Measurements from ENCODE around the gene FRMD3.
"Not testable (repeated sequence)": the region's sequence is repeated elsewhere in the genome, so short reads cannot be mapped to it uniquely, and the experiment has no call there.

Gene FRMD3

DNA sequence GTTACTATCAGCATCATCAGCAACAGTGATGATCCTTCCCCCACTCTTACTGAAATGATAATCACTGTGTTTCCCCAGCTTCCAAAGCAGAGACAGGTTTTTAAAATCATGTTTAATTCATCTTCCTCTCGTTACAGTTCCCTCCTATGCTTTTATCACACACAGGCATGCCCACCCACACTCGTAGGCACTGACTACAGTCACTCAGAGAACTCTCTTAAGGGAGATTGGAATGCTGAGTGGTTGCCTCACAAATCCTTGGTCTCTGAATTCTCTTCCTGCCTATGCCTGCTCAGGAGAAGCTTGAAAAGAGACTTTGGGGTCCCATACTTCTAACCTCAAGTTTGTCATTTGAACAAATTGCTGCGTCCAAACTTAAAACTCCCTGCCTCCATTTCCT is 179.2 kb downstream of the FRMD3 start:
- Histone ChIP-seq H3K9ac (ENCODE audit: low read length) (no peak overlapping the region), H3K27me3 (ENCODE audit: control insufficient read depth, insufficient read depth, low read length) (no peaks in the 10 kb centered on the region), H3K27ac (ENCODE audit: low read depth, low read length) (no peak overlapping the region), H3K4me1 (ENCODE audit: control insufficient read depth, insufficient read depth, low read length) (no peaks in the 10 kb centered on the region), H3K4me3 (ENCODE audit: low read length) (no peak overlapping the region), H3K36me3 (ENCODE audit: control insufficient read depth, insufficient read depth, low read length) (no peaks in the 10 kb centered on the region)

DNA sequence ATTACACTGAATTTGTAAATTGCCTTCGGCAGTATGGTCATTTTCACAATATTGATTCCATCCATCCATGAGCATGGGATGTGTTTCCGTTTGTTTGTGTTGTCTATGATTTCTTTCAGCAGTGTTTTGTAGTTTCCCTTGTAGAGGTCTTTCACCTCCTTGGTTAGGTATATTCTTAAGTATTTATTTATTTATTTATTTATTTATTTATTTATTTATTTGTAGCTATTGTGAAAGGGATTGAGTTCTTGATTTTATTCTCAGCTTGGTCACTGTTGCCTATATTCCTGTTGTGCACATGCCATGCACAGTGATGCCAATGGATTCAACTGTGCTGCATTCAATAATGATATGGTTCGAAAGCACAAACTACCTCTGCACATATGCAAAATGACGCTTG is 179.7 kb downstream of the FRMD3 start:
- not testable (repeated sequence) for H3K9ac ChIP-seq (ENCODE audit: low read length); H3K36me3 ChIP-seq (ENCODE audit: control insufficient read depth, insufficient read depth, low read length); H3K27ac ChIP-seq (ENCODE audit: low read depth, low read length); H3K4me3 ChIP-seq (ENCODE audit: low read length); H3K4me1 ChIP-seq (ENCODE audit: control insufficient read depth, insufficient read depth, low read length); H3K27me3 ChIP-seq (ENCODE audit: control insufficient read depth, insufficient read depth, low read length)

DNA sequence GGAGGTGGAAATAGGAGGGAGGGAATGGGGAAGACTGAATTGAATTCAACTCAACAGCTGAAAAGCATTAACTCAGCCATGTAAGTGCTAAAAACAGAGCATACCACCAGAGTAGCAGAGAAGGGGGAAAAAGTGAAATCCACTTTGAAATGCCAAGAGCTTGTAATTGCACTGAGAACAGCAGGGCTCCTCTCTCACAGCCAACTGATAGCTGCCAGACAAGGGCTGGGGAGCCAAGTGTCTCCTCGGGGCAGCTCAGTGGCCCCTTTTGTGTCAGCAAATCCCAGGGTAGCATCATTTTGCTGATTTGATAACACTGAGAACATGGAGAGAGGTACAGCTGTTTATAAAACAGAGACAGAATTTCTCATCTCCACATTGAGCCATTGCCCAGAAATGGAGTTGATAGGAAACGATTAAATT is 182.5 kb downstream of the FRMD3 start:
- H3K9ac ChIP-seq (ENCODE audit: low read length) = no peak overlapping the region
- no peaks in the 10 kb centered on the region for H3K36me3 ChIP-seq (ENCODE audit: control insufficient read depth, insufficient read depth, low read length)
- peak overlapping the region; percentile 25 for H3K27ac ChIP-seq (ENCODE audit: low read depth, low read length)

DNA sequence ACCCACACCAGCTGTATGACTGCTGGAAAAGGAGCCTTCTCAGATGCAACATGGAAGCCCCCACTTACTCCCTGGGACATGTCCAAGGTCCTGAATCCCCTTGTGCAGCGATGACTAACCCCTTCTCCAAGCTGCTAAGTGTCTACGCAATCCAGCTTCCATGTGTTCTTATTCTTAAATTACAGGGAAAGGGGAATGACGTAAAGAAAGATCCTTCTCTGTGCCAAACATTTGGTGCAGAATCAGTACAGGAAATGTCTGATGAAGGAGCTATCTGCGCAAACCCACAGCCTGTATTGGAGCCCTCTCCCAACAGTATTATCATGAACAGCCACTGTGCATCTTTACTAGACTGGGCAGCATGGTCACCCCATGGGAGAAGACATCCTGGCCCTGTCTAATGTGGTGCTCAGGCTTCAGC is 183.2 kb downstream of the FRMD3 start:
- Histone ChIP-seq H3K27me3 (ENCODE audit: control insufficient read depth, insufficient read depth, low read length) (no peaks in the 10 kb centered on the region), H3K27ac (ENCODE audit: low read depth, low read length) (peak overlapping the region; percentile 25), H3K4me1 (ENCODE audit: control insufficient read depth, insufficient read depth, low read length) (no peaks in the 10 kb centered on the region), H3K36me3 (ENCODE audit: control insufficient read depth, insufficient read depth, low read length) (no peaks in the 10 kb centered on the region), H3K9ac (ENCODE audit: low read length) (no peak overlapping the region), H3K4me3 (ENCODE audit: low read length) (no peak overlapping the region)

More for the DNA sequence above, 182.5 kb downstream of the FRMD3 start:
- Histone ChIP-seq H3K4me3 (ENCODE audit: low read length) (no peak overlapping the region), H3K4me1 (ENCODE audit: control insufficient read depth, insufficient read depth, low read length) (no peaks in the 10 kb centered on the region), H3K27me3 (ENCODE audit: control insufficient read depth, insufficient read depth, low read length) (no peaks in the 10 kb centered on the region)

DNA sequence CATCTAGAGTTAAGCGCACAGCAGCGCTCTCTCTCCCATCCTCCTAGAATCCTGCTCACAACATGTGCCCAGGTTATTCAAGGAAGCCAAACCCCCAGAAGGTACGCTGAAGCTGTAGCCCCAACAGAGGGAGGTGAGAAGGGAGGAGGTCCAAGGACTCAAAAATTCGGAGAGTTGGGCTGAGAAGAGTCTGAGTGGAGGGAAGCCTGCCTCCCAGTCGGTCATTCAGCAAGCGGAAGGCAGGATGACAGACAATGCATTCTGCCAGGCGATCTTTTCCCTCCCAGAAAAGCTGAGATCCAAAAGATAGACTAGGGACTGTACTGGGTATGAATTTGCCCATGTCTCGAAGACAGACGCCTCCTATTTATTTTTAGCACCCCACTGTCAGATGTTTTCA is 189.2 kb downstream of the FRMD3 start:
- no peaks in the 10 kb centered on the region for H3K27me3 ChIP-seq (ENCODE audit: control insufficient read depth, insufficient read depth, low read length)

DNA sequence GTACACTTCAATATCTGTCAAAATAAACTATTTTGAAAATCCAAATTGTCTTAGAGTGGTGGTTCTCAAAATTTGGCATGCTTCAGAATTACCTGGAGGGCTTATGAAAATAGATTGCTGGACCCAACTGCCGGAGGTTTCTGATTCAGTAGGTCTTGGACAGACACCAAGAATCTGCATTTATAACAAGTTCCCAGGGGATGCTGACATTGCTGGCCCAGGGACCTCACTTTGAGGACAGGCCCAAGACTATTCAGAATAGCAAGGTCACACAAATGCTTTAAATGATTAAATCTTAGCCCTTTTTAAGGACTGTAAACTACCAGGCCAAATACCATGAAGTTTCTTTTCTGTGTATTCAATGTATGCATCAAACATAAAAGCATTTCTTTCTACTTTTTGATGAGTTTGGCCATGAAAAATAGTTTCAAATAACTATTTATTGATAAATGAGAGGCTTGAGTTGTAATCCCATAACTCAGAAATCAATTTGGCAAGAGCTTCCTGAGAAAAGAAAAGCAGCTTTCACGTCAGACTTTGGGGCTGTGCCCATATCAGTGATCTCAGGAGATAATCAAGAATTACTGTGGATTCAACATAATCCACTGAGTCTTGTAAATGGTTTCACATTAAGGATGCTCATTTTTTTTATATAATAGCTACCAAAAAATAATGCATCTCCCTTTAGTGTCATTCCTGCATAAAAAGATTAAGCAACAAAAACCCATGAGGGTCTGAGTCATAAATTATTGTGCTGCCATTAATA is 191.4 kb downstream of the FRMD3 start:
- Histone ChIP-seq H3K4me3 (ENCODE audit: low read length) (no peak overlapping the region), H3K27me3 (ENCODE audit: control insufficient read depth, insufficient read depth, low read length) (no peaks in the 10 kb centered on the region), H3K4me1 (ENCODE audit: control insufficient read depth, insufficient read depth, low read length) (no peaks in the 10 kb centered on the region), H3K36me3 (ENCODE audit: control insufficient read depth, insufficient read depth, low read length) (no peaks in the 10 kb centered on the region), H3K27ac (ENCODE audit: low read depth, low read length) (no peak overlapping the region), H3K9ac (ENCODE audit: low read length) (no peak overlapping the region)

More for the DNA sequence above, 189.2 kb downstream of the FRMD3 start:
- Histone ChIP-seq H3K27ac (ENCODE audit: low read depth, low read length) (no peak overlapping the region), H3K4me1 (ENCODE audit: control insufficient read depth, insufficient read depth, low read length) (no peaks in the 10 kb centered on the region), H3K9ac (ENCODE audit: low read length) (no peak overlapping the region), H3K4me3 (ENCODE audit: low read length) (no peak overlapping the region), H3K36me3 (ENCODE audit: control insufficient read depth, insufficient read depth, low read length) (no peaks in the 10 kb centered on the region)

DNA sequence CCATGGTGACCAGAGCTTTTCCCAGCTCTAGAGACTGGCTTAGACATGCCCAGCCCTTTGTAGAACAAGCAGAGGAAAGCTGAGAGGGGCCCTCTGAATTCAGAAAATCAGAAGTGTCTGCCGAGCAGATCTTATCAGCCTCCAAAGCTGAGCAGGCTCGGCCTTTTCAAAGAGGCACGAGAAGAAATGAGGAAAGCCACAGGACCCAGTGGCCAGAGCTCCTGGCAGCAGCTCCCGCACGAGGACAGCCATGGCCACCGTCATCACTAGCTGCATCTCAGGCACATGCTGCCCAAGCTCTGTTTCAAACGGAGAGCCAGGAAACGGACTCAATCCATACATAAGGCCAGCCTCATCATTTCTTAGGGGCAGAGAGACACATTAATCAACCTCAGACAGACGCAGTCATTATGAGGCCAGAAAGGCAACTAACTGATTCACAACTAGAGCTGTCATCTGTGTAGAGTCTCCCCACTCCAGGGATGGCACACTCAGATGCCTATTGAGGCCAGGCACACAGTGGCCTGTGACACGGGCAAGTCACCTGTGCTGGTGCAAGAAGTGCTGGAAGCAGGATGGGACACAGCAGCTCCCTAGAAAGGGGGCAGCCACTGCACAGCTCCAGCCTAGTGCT is 194.7 kb downstream of the FRMD3 start:
- Histone ChIP-seq H3K4me1 (ENCODE audit: control insufficient read depth, insufficient read depth, low read length) (no peaks in the 10 kb centered on the region), H3K36me3 (ENCODE audit: control insufficient read depth, insufficient read depth, low read length) (no peaks in the 10 kb centered on the region), H3K27ac (ENCODE audit: low read depth, low read length) (no peak overlapping the region)

DNA sequence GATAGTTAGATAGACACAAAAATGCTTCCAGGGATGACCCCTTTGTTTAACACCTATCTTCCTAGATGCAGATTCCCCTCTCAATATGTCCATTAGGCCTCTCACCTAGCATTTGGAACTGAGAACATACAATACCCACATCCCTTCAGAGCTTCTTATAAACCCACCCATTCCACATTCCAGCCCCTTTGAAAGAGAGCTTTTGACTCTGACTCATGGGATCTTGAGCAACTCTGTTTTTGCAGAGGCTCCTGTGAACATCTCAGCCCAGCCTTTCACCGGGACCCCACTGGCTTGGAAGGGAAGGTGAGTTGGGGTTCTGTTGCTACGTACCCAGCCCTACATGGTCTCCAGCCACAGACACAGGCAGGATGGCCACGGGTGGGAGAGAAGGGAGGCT is 195.5 kb downstream of the FRMD3 start:
- Histone ChIP-seq H3K27ac (ENCODE audit: low read depth, low read length) (no peak overlapping the region), H3K36me3 (ENCODE audit: control insufficient read depth, insufficient read depth, low read length) (no peaks in the 10 kb centered on the region), H3K4me3 (ENCODE audit: low read length) (no peak overlapping the region), H3K27me3 (ENCODE audit: control insufficient read depth, insufficient read depth, low read length) (no peaks in the 10 kb centered on the region), H3K9ac (ENCODE audit: low read length) (no peak overlapping the region), H3K4me1 (ENCODE audit: control insufficient read depth, insufficient read depth, low read length) (no peaks in the 10 kb centered on the region)

More for the DNA sequence above, 194.7 kb downstream of the FRMD3 start:
- no peak overlapping the region for H3K9ac ChIP-seq (ENCODE audit: low read length)
- H3K27me3 ChIP-seq (ENCODE audit: control insufficient read depth, insufficient read depth, low read length) = no peaks in the 10 kb centered on the region
- no peak overlapping the region for H3K4me3 ChIP-seq (ENCODE audit: low read length)

DNA sequence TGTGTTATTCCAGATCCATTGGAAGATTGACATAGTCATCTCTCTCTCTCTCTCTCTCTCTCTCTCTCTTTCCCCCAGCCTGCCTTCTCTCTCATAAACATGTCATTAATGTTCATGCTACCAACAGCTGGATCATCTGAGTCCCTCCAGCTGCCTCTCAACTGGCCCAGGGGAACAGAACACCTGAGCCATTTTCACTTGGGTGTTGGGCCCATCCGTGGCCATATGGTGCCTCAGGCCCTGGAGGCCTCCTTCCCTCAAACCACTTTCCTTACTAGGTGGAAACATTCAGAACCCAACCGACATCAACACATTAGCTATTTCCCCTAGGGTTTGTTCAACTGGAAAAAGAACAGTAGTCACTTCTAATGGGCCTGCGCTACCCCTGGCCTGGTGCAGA is 196.2 kb downstream of the FRMD3 start:
- Histone ChIP-seq H3K36me3 (ENCODE audit: control insufficient read depth, insufficient read depth, low read length) (no peaks in the 10 kb centered on the region), H3K4me3 (ENCODE audit: low read length) (no peak overlapping the region), H3K4me1 (ENCODE audit: control insufficient read depth, insufficient read depth, low read length) (no peaks in the 10 kb centered on the region), H3K27me3 (ENCODE audit: control insufficient read depth, insufficient read depth, low read length) (no peaks in the 10 kb centered on the region), H3K27ac (ENCODE audit: low read depth, low read length) (no peak overlapping the region), H3K9ac (ENCODE audit: low read length) (no peak overlapping the region)

DNA sequence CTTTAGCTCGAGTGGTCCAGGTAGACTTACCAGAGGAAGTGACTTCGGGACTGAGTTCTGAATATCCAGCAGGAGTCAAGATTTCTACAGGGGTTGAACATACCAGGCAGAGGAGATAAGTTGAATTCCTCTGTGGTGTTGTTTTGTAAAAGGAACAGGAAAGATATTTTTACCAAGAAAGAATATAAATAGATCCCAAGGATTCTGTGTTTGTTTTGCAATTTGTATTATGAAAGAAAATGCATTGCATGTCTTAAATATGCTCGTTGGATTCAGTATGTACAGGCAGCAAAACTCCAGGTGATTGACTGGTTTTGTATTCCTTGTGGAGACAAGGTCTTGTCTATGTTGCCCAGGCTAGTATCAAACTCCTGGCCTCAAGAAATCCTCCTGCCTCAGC is 197.8 kb downstream of the FRMD3 start:
- no peak overlapping the region for H3K4me3 ChIP-seq (ENCODE audit: low read length)
- H3K36me3 ChIP-seq (ENCODE audit: control insufficient read depth, insufficient read depth, low read length) = no peaks in the 10 kb centered on the region
- no peak overlapping the region for H3K27ac ChIP-seq (ENCODE audit: low read depth, low read length)
- H3K4me1 ChIP-seq (ENCODE audit: control insufficient read depth, insufficient read depth, low read length) = no peaks in the 10 kb centered on the region
- H3K27me3 ChIP-seq (ENCODE audit: control insufficient read depth, insufficient read depth, low read length) = no peaks in the 10 kb centered on the region
- no peak overlapping the region for H3K9ac ChIP-seq (ENCODE audit: low read length)

DNA sequence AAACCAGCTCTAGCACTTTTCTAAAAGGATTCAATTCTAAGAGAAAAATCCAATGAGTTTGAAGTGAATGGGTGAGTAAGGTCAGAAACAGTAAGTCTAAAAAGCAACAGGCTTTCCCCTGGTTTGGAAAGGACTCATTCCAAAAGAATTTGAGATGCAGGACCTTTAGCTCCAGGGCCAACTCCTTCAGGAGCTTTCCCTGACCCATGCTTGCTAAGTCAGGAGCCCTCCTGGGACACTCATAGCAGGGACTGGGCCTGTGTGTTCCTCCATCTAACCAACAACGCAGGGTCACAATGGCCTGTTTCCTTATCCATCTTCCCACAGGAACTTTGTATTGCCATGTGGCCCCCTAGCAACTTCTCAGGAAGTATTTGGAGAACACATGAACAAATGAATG is 198.8 kb downstream of the FRMD3 start:
- H3K27me3 ChIP-seq (ENCODE audit: control insufficient read depth, insufficient read depth, low read length) = no peaks in the 10 kb centered on the region
- no peak overlapping the region for H3K9ac ChIP-seq (ENCODE audit: low read length)
- H3K36me3 ChIP-seq (ENCODE audit: control insufficient read depth, insufficient read depth, low read length) = no peaks in the 10 kb centered on the region
- no peak overlapping the region for H3K4me3 ChIP-seq (ENCODE audit: low read length)
- no peaks in the 10 kb centered on the region for H3K4me1 ChIP-seq (ENCODE audit: control insufficient read depth, insufficient read depth, low read length)
- no peak overlapping the region for H3K27ac ChIP-seq (ENCODE audit: low read depth, low read length)

DNA sequence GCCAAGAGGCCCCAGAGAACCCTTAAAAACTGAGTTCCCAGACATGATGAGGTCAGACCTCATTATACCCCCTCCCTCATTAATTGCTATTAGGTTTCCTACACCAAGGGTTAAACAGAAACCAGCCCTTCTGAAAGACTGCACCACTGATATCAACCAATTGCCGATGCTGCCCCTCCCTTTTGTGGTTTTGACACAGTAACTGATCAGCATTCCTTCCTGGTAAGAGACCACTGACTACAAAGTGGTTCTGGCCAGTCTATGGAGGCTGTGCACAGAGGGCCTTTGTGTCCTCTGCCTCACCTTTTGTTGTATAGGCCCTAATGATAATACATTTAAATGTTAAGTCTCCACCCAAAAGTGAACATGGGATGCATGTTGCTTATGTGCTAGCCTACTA is 201.5 kb downstream of the FRMD3 start:
- Histone ChIP-seq H3K27ac (ENCODE audit: low read depth, low read length) (no peak overlapping the region), H3K4me1 (ENCODE audit: control insufficient read depth, insufficient read depth, low read length) (no peaks in the 10 kb centered on the region), H3K9ac (ENCODE audit: low read length) (no peak overlapping the region), H3K36me3 (ENCODE audit: control insufficient read depth, insufficient read depth, low read length) (no peaks in the 10 kb centered on the region), H3K4me3 (ENCODE audit: low read length) (no peak overlapping the region), H3K27me3 (ENCODE audit: control insufficient read depth, insufficient read depth, low read length) (no peaks in the 10 kb centered on the region)

DNA sequence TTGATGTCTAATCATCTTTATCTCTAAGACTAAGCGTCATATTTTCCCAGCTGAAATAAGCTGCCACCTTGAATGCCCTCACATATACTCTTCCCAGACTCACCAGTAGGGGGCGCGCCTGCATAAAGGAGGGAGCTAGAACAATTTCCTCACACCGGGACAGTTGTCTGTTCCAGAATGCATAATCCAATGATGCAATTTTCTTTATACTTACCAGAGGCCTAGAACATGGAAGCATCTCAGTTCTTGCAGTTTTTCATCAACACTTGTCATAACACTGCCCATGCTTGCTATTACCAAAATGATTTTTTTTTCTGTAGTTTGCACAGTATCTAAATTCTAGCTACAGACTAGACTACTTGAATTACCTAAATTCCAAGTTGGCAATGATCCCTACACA is 203.9 kb downstream of the FRMD3 start:
- no peaks in the 10 kb centered on the region for H3K4me1 ChIP-seq (ENCODE audit: control insufficient read depth, insufficient read depth, low read length)
- no peaks in the 10 kb centered on the region for H3K27me3 ChIP-seq (ENCODE audit: control insufficient read depth, insufficient read depth, low read length)
- H3K36me3 ChIP-seq (ENCODE audit: control insufficient read depth, insufficient read depth, low read length) = no peaks in the 10 kb centered on the region
- no peak overlapping the region for H3K9ac ChIP-seq (ENCODE audit: low read length)
- H3K4me3 ChIP-seq (ENCODE audit: low read length) = no peak overlapping the region
- no peak overlapping the region for H3K27ac ChIP-seq (ENCODE audit: low read depth, low read length)

Data from rectal smooth muscle tissue (tissue), 1 donor.